ENCODE data around the gene GRIK4. TPM values are rescaled to one million over a fixed set of nuclear protein-coding genes. Genes with fewer than 3 reads are reported as not detected.

GRIK4 gene
- total RNA-seq, 1 donor from 2014 or later = 0.36 TPM

GRCh38 chr11:120966840-120967239 is 455.3 kb downstream of the GRIK4 start:
- Histone ChIP-seq H3K9me3 (ENCODE audit: low read depth) (no peaks in the 10 kb centered on the region), H3K4me3 (no peak overlapping the region), H4K20me1 (ENCODE audit: low read depth) (no peaks in the 10 kb centered on the region), H3K9ac (no peak overlapping the region), H3F3A (ENCODE audit: low read depth) (no peaks in the 10 kb centered on the region), H2AFZ (replicated peaks) (no peak overlapping the region), H3K4me2 (no peak overlapping the region), H3K27ac (no peak overlapping the region), H3K79me2 (ENCODE audit: low read depth) (no peaks in the 10 kb centered on the region), H3K27me3 (no peaks in the 10 kb centered on the region), H3K4me1 (no peaks in the 10 kb centered on the region), H3K36me3 (no peaks in the 10 kb centered on the region)
- Mint-ChIP-seq H3K27me3 (ENCODE audit: insufficient read depth, low read depth) (peaks cover 6% of the 10 kb centered on the region), H3K27ac (no peak overlapping the region), H3K9me3 (no peaks in the 10 kb centered on the region), H3K4me3 (no peak overlapping the region), H3K4me1 (no peaks in the 10 kb centered on the region), H3K36me3 (peaks cover 2% of the 10 kb centered on the region)
- DNase-seq (ENCODE audit: low spot score) = no peak
- TF ChIP-seq EZH2 (IDR thresholded peaks at IDR 0.05) = no peak
- TF ChIP-seq CTCF (IDR thresholded peaks at IDR 0.05) = no peak
- no peak for TF ChIP-seq EZH2phosphoT487 (IDR thresholded peaks at IDR 0.05)

GRCh38 chr11:120969993-120970392 is 458.4 kb downstream of the GRIK4 start:
- no peak overlapping the region for H3K27ac ChIP-seq
- no peak overlapping the region for H3K4me2 ChIP-seq
- no peak overlapping the region for H3K4me3 ChIP-seq
- no peaks in the 10 kb centered on the region for H3K9me3 Mint-ChIP-seq
- no peaks in the 10 kb centered on the region for H3K79me2 ChIP-seq (ENCODE audit: low read depth)
- no peak for DNase-seq (ENCODE audit: low spot score)
- H3K9me3 ChIP-seq (ENCODE audit: low read depth) = no peaks in the 10 kb centered on the region
- TF ChIP-seq CTCF (IDR thresholded peaks at IDR 0.05) (no peak), EZH2 (IDR thresholded peaks at IDR 0.05) (no peak), EZH2phosphoT487 (IDR thresholded peaks at IDR 0.05) (no peak)
- H3K27me3 ChIP-seq = no peaks in the 10 kb centered on the region
- H3K27ac Mint-ChIP-seq = no peak overlapping the region
- H3K36me3 ChIP-seq = no peaks in the 10 kb centered on the region
- no peaks in the 10 kb centered on the region for H3F3A ChIP-seq (ENCODE audit: low read depth)
- H3K4me1 ChIP-seq = no peaks in the 10 kb centered on the region
- H3K4me1 Mint-ChIP-seq = peaks cover 7% of the 10 kb centered on the region
- no peak overlapping the region for H2AFZ ChIP-seq (replicated peaks)
- H3K4me3 Mint-ChIP-seq = no peak overlapping the region
- no peaks in the 10 kb centered on the region for H3K36me3 Mint-ChIP-seq
- no peak overlapping the region for H3K9ac ChIP-seq
- no peaks in the 10 kb centered on the region for H4K20me1 ChIP-seq (ENCODE audit: low read depth)
- H3K27me3 Mint-ChIP-seq (ENCODE audit: insufficient read depth, low read depth) = peaks cover 9% of the 10 kb centered on the region

- no peak overlapping the region for H3K4me3 ChIP-seq
- peaks cover 10% of the 10 kb centered on the region for H3K27me3 Mint-ChIP-seq (ENCODE audit: insufficient read depth, low read depth)
- TF ChIP-seq EZH2phosphoT487 (IDR thresholded peaks at IDR 0.05) = no peak
- TF ChIP-seq CTCF (IDR thresholded peaks at IDR 0.05) = no peak
- TF ChIP-seq EZH2 (IDR thresholded peaks at IDR 0.05) = no peak
- no peak overlapping the region for H3K27ac Mint-ChIP-seq
- H3K9ac ChIP-seq = no peak overlapping the region
- H3K27me3 ChIP-seq = no peaks in the 10 kb centered on the region
- H3K4me3 Mint-ChIP-seq = no peak overlapping the region
- DNase-seq (ENCODE audit: low spot score) = no peak
- H3F3A ChIP-seq (ENCODE audit: low read depth) = no peaks in the 10 kb centered on the region
- peaks cover 9% of the 10 kb centered on the region for H3K4me1 Mint-ChIP-seq
- no peaks in the 10 kb centered on the region for H3K36me3 ChIP-seq
- no peaks in the 10 kb centered on the region for H4K20me1 ChIP-seq (ENCODE audit: low read depth)
- no peak overlapping the region for H3K4me2 ChIP-seq
- no peaks in the 10 kb centered on the region for H3K4me1 ChIP-seq
- H3K27ac ChIP-seq = no peak overlapping the region
- H3K9me3 ChIP-seq (ENCODE audit: low read depth) = no peaks in the 10 kb centered on the region
- H2AFZ ChIP-seq (replicated peaks) = no peak overlapping the region
- H3K9me3 Mint-ChIP-seq = no peaks in the 10 kb centered on the region
- H3K79me2 ChIP-seq (ENCODE audit: low read depth) = no peaks in the 10 kb centered on the region
- no peaks in the 10 kb centered on the region for H3K36me3 Mint-ChIP-seq
Measured at GRCh38 chr11:120971825-120972224, 460.3 kb downstream of the GRIK4 start.
